B cell (primary cell): ENCODE data around the gene SLC13A1. TPM values are rescaled to one million over a fixed set of nuclear protein-coding genes. Genes with fewer than 3 reads are reported as not detected.

Experiments
- ATAC-seq: fragments of 200-7000 bp; cut with Tn5 transposase; one replicate; pipeline ENCODE4 v1.10.0; 2021; ENCODE audit warnings: low read depth, mild to moderate bottlenecking, moderate number of reproducible peaks, moderate library complexity
- CTCF ChIA-PET: fragments of 350-600 bp; sonication (Branson Sonifier 250); formaldehyde crosslinking; loops from one replicate; lab custom pipeline; 2021; ENCODE audit warnings: antibody characterized with exemption, inconsistent platforms; lab: Charles Lee
- POLR2A ChIA-PET: fragments of 350-600 bp; sonication (Branson Sonifier 250); formaldehyde crosslinking; loops from one replicate; lab custom pipeline; 2021; ENCODE audit warnings: antibody characterized with exemption; lab: Charles Lee
- DNase-seq: peaks from one replicate; pipeline ENCODE4 v3.0.0; 2013
- H2AFZ ChIP-seq: 2 replicates; pipeline ENCODE4 v1.6.1; 2012; ENCODE audit warnings: mild to moderate bottlenecking, low read depth, low read length; ENCODE audit not compliant: insufficient read depth, poor library complexity, severe bottlenecking
- H3K27ac ChIP-seq, 2 donors: 1 replicate in 1 of 2; 2 replicates in 1 of 2; pipeline ENCODE4 v1.5.1; 2012 to 2013; ENCODE audit warnings: low read length in 2 of 2, mild to moderate bottlenecking in 2 of 2, moderate library complexity in 1 of 2
- H3K27me3 ChIP-seq, 4 experiments: fragments of 200-600 bp in 1 of 4; sonication (generic) in 1 of 4; replicated peaks in 1 of 4; 1 replicate in 2 of 4; 2 replicates in 2 of 4; pipeline versions ENCODE4 v1.6.1 to v1.7.0; 2013 to 2016; ENCODE audit warnings: low read length in 3 of 4, mild to moderate bottlenecking in 2 of 4, mixed read lengths in 1 of 4, moderate library complexity in 1 of 4; ENCODE audit not compliant: insufficient read depth in 4 of 4, control insufficient read depth in 3 of 4; ENCODE audit errors: control extremely low read depth in 1 of 4
- H3K36me3 ChIP-seq, 2 experiments: replicated peaks in 1 of 2; 1 replicate in 1 of 2; 2 replicates in 1 of 2; pipeline versions ENCODE4 v1.6.1 to v1.7.1; 2013; ENCODE audit warnings: low read length in 1 of 2; ENCODE audit not compliant: insufficient read depth in 2 of 2, control insufficient read depth in 1 of 2; ENCODE audit errors: control extremely low read depth in 1 of 2, extremely low read depth in 1 of 2
- H3K4me1 ChIP-seq, 2 donors: fragments of 200-600 bp in 1 of 2; sonication (generic) in 1 of 2; 1 replicate in 1 of 2; 2 replicates in 1 of 2; pipeline versions ENCODE4 v1.5.1 to v1.6.1; 2013 to 2017; ENCODE audit warnings: low read length in 2 of 2; ENCODE audit not compliant: control insufficient read depth in 2 of 2, insufficient read depth in 2 of 2
- H3K4me2 ChIP-seq: replicated peaks from 2 replicates; pipeline ENCODE3; 2012; ENCODE audit warnings: mild to moderate bottlenecking, low read depth, low read length; ENCODE audit not compliant: poor library complexity, severe bottlenecking
- H3K4me3 ChIP-seq, 5 experiments: fragments of 200-600 bp in 1 of 5; sonication (generic) in 1 of 5; 1 replicate in 3 of 5; 2 replicates in 2 of 5; pipeline versions ENCODE4 v1.5.1 to v1.7.0; 2011 to 2016; ENCODE audit warnings: low read length in 4 of 5, mild to moderate bottlenecking in 4 of 5, low read depth in 2 of 5, control low read depth in 1 of 5, moderate library complexity in 1 of 5; ENCODE audit not compliant: insufficient read depth in 1 of 5; ENCODE audit errors: control extremely low read depth in 1 of 5, extremely low read depth in 1 of 5
- H3K79me2 ChIP-seq: fragments of 200-600 bp; sonication (generic); one replicate; pipeline ENCODE4 v1.6.0; 2016; ENCODE audit warnings: low read length; ENCODE audit not compliant: control insufficient read depth, insufficient read depth
- H3K9ac ChIP-seq: fragments of 200-600 bp; sonication (generic); 2 replicates; pipeline ENCODE4 v1.6.1; 2017; ENCODE audit warnings: mild to moderate bottlenecking, low read length, moderate library complexity
- H3K9me3 ChIP-seq, 3 donors: one replicate each; pipeline versions ENCODE4 v1.6.1 to v1.7.1; 2013; ENCODE audit warnings: low read length in 2 of 3; ENCODE audit not compliant: control insufficient read depth in 2 of 3, insufficient read depth in 1 of 3; ENCODE audit errors: control extremely low read depth in 1 of 3
- H4K20me1 ChIP-seq: 2 replicates; pipeline ENCODE4 v1.6.0; 2012; ENCODE audit warnings: mild to moderate bottlenecking, low read length; ENCODE audit not compliant: insufficient read depth, control insufficient read depth, poor library complexity, severe bottlenecking
- H3K27ac Mint-ChIP-seq: one replicate; pipeline ENCODE4 v1.8.0; 2021; ENCODE audit warnings: mixed read lengths
- H3K27me3 Mint-ChIP-seq: one replicate; pipeline ENCODE4 v1.8.0; 2021; ENCODE audit warnings: mixed read lengths
- H3K4me1 Mint-ChIP-seq: one replicate; pipeline ENCODE4 v1.8.0; 2021; ENCODE audit warnings: mixed read lengths
- H3K4me3 Mint-ChIP-seq: one replicate; pipeline ENCODE4 v1.8.0; 2021; ENCODE audit warnings: mixed read lengths
- H3K9me3 Mint-ChIP-seq: one replicate; pipeline ENCODE4 v1.8.0; 2022; ENCODE audit warnings: mixed read lengths; ENCODE audit not compliant: insufficient read depth
- EZH2 ChIP-seq: IDR thresholded peaks from 2 replicates; pipeline ENCODE4 v1.6.1; 2012; ENCODE audit warnings: borderline replicate concordance, low read depth, mild to moderate bottlenecking, moderate library complexity, low read length; ENCODE audit not compliant: insufficient read depth, poor library complexity, severe bottlenecking
- WGBS: methylation state at CpG from one replicate; pipeline ENCODE4 v1.1.5; 2013; ENCODE audit warnings: missing lambda C conversion rate; ENCODE audit not compliant: insufficient coverage; 5-methylcytosine and 5-hydroxymethylcytosine counted together
- intact Hi-C: fragments of 100-400 bp; cut with micrococcal nuclease; formaldehyde crosslinking; loops from one replicate; pipeline ENCODE4 v1.10.0; 2022
- polyA plus RNA-seq: library from polyadenylated mRNA; depleted of rRNA; stranded (reverse); fragments of >200 nt; gene quantifications from 2 replicates; pipeline ENCODE4 v1.2.3, GENCODE V29; 2012
- total RNA-seq, 2 donors: library from RNA; stranded (reverse); fragments of 120-200 nt in 1 of 2; gene quantifications; 1 replicate in 1 of 2; 2 replicates in 1 of 2; pipeline versions ENCODE4 v1.2.3 to v1.2.4, GENCODE V29; 2013 to 2022
- TF ChIP-seq, protein P1 (sequence below): fragments of 200-600 bp; IDR thresholded peaks from one replicate; pipeline ENCODE4 v1.8.0; 2022; ENCODE audit warnings: antibody characterized with exemption, mild to moderate bottlenecking

The SLC13A1 gene
- total and polyA plus RNA-seq, 2 donors (not counting 1 experiment from before 2014, with no cell fraction given) = not detected

GRCh38 chr7:123112833-123113232, 86.9 kb downstream of the SLC13A1 start:
- Histone ChIP-seq H4K20me1 (no peaks in the 10 kb centered on the region), H2AFZ (no peak overlapping the region), H3K27me3 (no peaks in the 10 kb centered on the region), H3K27ac (no peak overlapping the region), H3K36me3 (no peaks in the 10 kb centered on the region), H3K4me3 (no peak overlapping the region), H3K79me2 (no peaks in the 10 kb centered on the region), H3K4me2 (no peak overlapping the region), H3K9me3 (peaks cover 0 to 8% (median 0%) of the 10 kb centered on the region in 3 donors), H3K9ac (no peak overlapping the region), H3K4me1 (no peaks in the 10 kb centered on the region)
- peaks cover 5% of the 10 kb centered on the region for H3K9me3 Mint-ChIP-seq
- no peak for DNase-seq
- H3K27me3 Mint-ChIP-seq = no peaks in the 10 kb centered on the region
- TF ChIP-seq, protein P1, sequence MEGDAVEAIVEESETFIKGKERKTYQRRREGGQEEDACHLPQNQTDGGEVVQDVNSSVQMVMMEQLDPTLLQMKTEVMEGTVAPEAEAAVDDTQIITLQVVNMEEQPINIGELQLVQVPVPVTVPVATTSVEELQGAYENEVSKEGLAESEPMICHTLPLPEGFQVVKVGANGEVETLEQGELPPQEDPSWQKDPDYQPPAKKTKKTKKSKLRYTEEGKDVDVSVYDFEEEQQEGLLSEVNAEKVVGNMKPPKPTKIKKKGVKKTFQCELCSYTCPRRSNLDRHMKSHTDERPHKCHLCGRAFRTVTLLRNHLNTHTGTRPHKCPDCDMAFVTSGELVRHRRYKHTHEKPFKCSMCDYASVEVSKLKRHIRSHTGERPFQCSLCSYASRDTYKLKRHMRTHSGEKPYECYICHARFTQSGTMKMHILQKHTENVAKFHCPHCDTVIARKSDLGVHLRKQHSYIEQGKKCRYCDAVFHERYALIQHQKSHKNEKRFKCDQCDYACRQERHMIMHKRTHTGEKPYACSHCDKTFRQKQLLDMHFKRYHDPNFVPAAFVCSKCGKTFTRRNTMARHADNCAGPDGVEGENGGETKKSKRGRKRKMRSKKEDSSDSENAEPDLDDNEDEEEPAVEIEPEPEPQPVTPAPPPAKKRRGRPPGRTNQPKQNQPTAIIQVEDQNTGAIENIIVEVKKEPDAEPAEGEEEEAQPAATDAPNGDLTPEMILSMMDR = no peak
- TF ChIP-seq EZH2 = no peak
- intact Hi-C loops = no loop called here
- no peak overlapping the region for H3K27ac Mint-ChIP-seq
- no peak overlapping the region for H3K4me3 Mint-ChIP-seq
- no CpG with 5 or more reads among the region's 1 CpG for WGBS
- no peaks in the 10 kb centered on the region for H3K4me1 Mint-ChIP-seq
- ChIA-PET POLR2A (no interaction called here), CTCF (no interaction called here)
- no peak for ATAC-seq

DNA sequence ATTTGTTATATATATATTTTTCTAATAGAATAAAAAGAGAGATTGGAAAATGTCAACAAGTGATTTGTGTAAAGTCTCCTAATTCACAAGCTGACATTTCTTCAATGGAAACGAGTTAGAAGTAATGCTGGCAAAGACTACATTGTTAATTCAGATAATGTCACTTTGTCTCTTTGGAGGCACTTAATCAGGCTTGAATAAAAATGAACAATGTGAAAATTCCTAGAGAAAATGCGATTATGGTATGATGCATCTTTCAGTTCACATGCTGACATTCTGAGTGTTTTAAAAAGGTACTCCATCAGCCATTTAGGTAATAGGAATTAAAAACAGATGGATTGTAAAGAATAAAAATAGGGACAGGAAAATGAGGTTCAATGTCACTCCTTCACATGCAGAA, 100.1 kb downstream of the SLC13A1 start:
- peaks cover 2% of the 10 kb centered on the region for H3K9me3 Mint-ChIP-seq
- POLR2A ChIA-PET = no interaction called here
- intact Hi-C loops = no loop called here

More for the DNA sequence above, 100.1 kb downstream of the SLC13A1 start:
- H4K20me1 ChIP-seq = no peaks in the 10 kb centered on the region
- 100% methylated on average over 1 of the region's 2 CpGs for WGBS
- H3K36me3 ChIP-seq = no peaks in the 10 kb centered on the region
- H3K9me3 ChIP-seq = no peaks in the 10 kb centered on the region
- Mint-ChIP-seq H3K27me3 (no peaks in the 10 kb centered on the region), H3K4me1 (no peaks in the 10 kb centered on the region), H3K27ac (no peak overlapping the region), H3K4me3 (no peak overlapping the region)
- H3K79me2 ChIP-seq = no peaks in the 10 kb centered on the region
- H3K9ac ChIP-seq = no peak overlapping the region
- H3K4me1 ChIP-seq = no peaks in the 10 kb centered on the region
- TF ChIP-seq EZH2 = no peak
- TF ChIP-seq, protein P1 = no peak
- CTCF ChIA-PET = no interaction called here
- H3K27me3 ChIP-seq = no peaks in the 10 kb centered on the region
- H2AFZ ChIP-seq = no peak overlapping the region
- no peak overlapping the region for H3K4me3 ChIP-seq
- H3K27ac ChIP-seq = no peak overlapping the region
- DNase-seq = no peak
- no peak for ATAC-seq
- no peak overlapping the region for H3K4me2 ChIP-seq
